B cell (primary cell): Measurements from ENCODE around the gene CASK.
"Not testable (repeated sequence)": the region's sequence is repeated elsewhere in the genome, so short reads cannot be mapped to it uniquely, and the experiment has no call there.

Experiments
- CTCF ChIP-seq: fragments of 200-600 bp; IDR thresholded peaks from one replicate; pipeline ENCODE4 v1.8.0; 2022; ENCODE audit warnings: antibody characterized with exemption, mild to moderate bottlenecking
- EZH2 ChIP-seq: IDR thresholded peaks from 2 replicates; pipeline ENCODE4 v1.6.1; 2012; ENCODE audit warnings: borderline replicate concordance, low read depth, mild to moderate bottlenecking, moderate library complexity, low read length; ENCODE audit not compliant: insufficient read depth, poor library complexity, severe bottlenecking

DNA sequence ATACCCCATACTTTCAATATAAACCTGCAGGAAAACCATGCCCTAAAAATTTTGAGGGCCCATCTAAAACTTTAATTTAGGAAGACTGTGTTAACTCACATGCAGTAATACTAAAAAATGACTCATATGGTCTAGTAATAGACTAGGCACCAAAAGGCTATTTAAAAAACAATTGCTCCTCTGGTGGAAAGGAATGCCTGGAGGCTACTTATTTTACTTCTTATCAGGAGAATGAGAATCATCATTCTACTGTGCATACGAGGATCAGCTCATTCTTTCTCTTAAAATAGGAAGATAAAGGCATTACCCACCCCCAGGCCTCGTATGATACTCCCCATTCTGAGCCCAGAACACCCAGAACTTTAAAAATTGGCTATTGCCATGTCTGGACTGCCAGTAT is 277.2 kb downstream of the CASK start:
- TF ChIP-seq CTCF, EZH2: not testable (repeated sequence)
